Testis (tissue), 3 donors: Measurements from ENCODE around the gene DCDC2. TPM values are rescaled to one million over a fixed set of nuclear protein-coding genes. Genes with fewer than 3 reads are reported as not detected.

Experiments used
- DNase-seq: peaks from one replicate; pipeline ENCODE4 v3.0.0-alpha.2; 2019
- H3K27ac ChIP-seq, 2 donors: fragments of 200-600 bp; sonication (generic); one replicate each; pipeline ENCODE4 v1.5.1; 2019
- H3K27me3 ChIP-seq: fragments of 200-600 bp; sonication (generic); one replicate; pipeline ENCODE4 v1.5.1; 2019
- H3K36me3 ChIP-seq: fragments of 200-600 bp; sonication (generic); one replicate; pipeline ENCODE4 v1.5.1; 2017; ENCODE audit warnings: low read depth; ENCODE audit errors: missing control alignments
- H3K4me1 ChIP-seq: fragments of 200-600 bp; sonication (generic); one replicate; pipeline ENCODE4 v1.5.1; 2019
- H3K4me3 ChIP-seq, 2 donors: fragments of 200-600 bp; sonication (generic); one replicate each; pipeline ENCODE4 v1.5.1; 2017 to 2019
- H3K9me3 ChIP-seq: fragments of 200-600 bp; sonication (generic); one replicate; pipeline ENCODE4 v1.5.1; 2017
- POLR2A ChIP-seq: fragments of 450-650 bp; IDR thresholded peaks from one replicate; pipeline ENCODE4 v1.6.1; 2017; ENCODE audit warnings: antibody characterized with exemption, mild to moderate bottlenecking, moderate library complexity
- WGBS, 2 donors: methylation state at CpG; one replicate each; pipeline ENCODE4 v1.1.5; 2018; 5-methylcytosine and 5-hydroxymethylcytosine counted together
- intact Hi-C: fragments of 100-400 bp; cut with DNase I; formaldehyde crosslinking; loops from one replicate; pipeline ENCODE4 v1.15.1; 2023; ENCODE audit warnings: low total_unique reads
- polyA plus RNA-seq: library from polyadenylated mRNA; stranded (reverse); fragments of 350-450 nt; fragmentation: Illumina TruSeq; extraction: RNeasy Lipid Tissue Mini Kit (QIAGEN cat#74804); gene quantifications from one replicate; pipeline ENCODE4 v1.2.3, GENCODE V29; 2014; ENCODE audit warnings: low read depth, low replicate concordance; ENCODE audit not compliant: insufficient read depth
- total RNA-seq, 2 donors: library from RNA; depleted of rRNA; stranded (reverse); fragments of >200 nt; gene quantifications; one replicate each; pipeline ENCODE4 v1.2.3, GENCODE V29; 2016
- TF ChIP-seq, protein P1 (sequence below), 3 experiments: fragments of 450-650 bp in 2 of 3; fragments of 200-600 bp in 1 of 3; sonication (generic) in 1 of 3; IDR thresholded peaks; one replicate each; pipeline ENCODE4 v1.5.1; 2016 to 2019; ENCODE audit warnings: antibody characterized with exemption in 3 of 3, mild to moderate bottlenecking in 2 of 3, moderate library complexity in 1 of 3

The DCDC2 gene
- total and polyA plus RNA-seq, 3 donors from 2014 or later, result 2.4 to 11.1 (median 3.0) TPM

DNA sequence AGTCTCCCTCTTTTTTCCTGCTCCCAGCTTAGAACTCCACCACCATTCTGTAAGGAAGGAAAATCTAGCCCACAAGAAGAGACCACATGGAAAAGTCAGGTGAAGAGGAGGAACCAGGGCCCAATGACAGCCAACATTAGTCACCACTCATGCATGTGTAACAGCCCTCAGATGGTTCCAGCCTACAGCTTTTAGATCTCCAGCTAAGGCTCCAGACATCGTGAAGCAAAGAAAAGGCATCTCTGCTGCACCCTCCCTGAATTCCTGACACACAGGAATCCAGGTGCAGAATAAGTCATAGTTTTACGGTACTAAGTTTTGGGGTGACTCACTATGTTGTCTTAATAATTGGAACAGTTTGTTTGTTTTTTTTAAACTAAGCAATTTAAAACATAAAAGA, 25.5 kb downstream of the DCDC2 start:
- no peaks in the 10 kb centered on the region for H3K9me3 ChIP-seq
- no peak overlapping the region for H3K4me3 ChIP-seq
- H3K36me3 ChIP-seq, result no peaks in the 10 kb centered on the region
- TF ChIP-seq POLR2A, result no peak
- TF ChIP-seq, protein P1, sequence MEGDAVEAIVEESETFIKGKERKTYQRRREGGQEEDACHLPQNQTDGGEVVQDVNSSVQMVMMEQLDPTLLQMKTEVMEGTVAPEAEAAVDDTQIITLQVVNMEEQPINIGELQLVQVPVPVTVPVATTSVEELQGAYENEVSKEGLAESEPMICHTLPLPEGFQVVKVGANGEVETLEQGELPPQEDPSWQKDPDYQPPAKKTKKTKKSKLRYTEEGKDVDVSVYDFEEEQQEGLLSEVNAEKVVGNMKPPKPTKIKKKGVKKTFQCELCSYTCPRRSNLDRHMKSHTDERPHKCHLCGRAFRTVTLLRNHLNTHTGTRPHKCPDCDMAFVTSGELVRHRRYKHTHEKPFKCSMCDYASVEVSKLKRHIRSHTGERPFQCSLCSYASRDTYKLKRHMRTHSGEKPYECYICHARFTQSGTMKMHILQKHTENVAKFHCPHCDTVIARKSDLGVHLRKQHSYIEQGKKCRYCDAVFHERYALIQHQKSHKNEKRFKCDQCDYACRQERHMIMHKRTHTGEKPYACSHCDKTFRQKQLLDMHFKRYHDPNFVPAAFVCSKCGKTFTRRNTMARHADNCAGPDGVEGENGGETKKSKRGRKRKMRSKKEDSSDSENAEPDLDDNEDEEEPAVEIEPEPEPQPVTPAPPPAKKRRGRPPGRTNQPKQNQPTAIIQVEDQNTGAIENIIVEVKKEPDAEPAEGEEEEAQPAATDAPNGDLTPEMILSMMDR (IDR thresholded peaks at IDR 0.05), result no peak
- no peak for DNase-seq
- H3K27ac ChIP-seq, result no peak overlapping the region
- whole genome bisulfite sequencing, 2 donors, result 73 to 76% methylated on average over 2 of the region's 2 CpGs
- H3K4me1 ChIP-seq, result no peaks in the 10 kb centered on the region
- intact Hi-C loops, result no loop called here
- H3K27me3 ChIP-seq, result no peaks in the 10 kb centered on the region

DNA sequence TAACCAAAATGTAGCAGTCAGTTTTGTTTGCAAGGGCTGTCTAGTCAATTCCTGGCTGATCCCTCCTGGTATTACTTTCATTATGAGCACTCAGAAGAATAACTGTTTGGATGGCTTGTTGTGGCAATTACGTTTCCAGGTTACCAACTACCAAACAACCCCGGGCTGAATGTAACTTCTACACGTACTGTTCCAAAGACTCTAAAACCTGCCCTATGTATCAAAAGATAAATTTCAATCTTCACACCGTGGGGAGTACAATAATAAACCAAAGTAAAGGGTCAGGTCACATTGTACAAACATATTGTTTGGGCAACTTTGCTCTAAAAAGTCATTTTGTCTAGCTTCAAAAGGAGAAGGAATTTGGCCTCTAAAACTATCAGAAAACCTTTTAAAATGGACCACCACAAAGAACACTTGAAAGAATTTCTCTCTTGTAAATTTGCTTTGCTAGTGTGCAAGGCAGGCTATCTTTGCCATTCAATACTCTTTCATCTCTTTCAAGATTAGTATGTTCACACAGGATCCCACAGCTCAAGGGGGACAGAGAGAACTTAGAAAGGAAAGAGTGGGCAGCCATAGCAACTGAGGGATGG, 27.6 kb downstream of the DCDC2 start:
- Histone ChIP-seq H3K4me1 (no peaks in the 10 kb centered on the region), H3K36me3 (no peaks in the 10 kb centered on the region), H3K4me3 (no peak overlapping the region), H3K27ac (no peak overlapping the region), H3K27me3 (no peaks in the 10 kb centered on the region), H3K9me3 (no peaks in the 10 kb centered on the region)
- 63 to 71% methylated on average over 4 of the region's 4 CpGs for WGBS, 2 donors
- no peak for DNase-seq
- TF ChIP-seq POLR2A, result no peak
- TF ChIP-seq, protein P1 (IDR thresholded peaks at IDR 0.05), result no peak
- intact Hi-C loops, result no loop called here

DNA sequence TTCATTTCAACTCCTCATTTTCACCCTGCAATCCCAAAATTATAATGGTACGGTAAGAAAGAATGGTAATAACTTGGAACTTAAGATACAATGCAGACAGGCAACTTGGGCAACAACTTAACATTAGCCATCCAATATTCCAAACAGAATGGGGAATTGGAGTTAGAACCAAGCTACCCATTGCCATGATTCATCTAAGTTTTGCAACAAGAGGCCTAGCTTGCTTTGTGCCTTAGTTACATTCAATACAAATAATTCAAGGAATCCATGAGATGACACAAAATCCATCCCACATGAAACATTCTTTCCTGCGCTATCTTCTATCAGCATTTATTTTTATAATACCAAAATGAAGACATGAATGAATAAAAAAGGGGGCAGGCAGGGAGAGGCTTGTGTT, 28.4 kb downstream of the DCDC2 start:
- intact Hi-C loops, result no loop called here
- 66 to 92% methylated on average over 2 of the region's 2 CpGs for WGBS, 2 donors
- no peak for DNase-seq
- Histone ChIP-seq H3K27me3 (no peaks in the 10 kb centered on the region), H3K36me3 (no peaks in the 10 kb centered on the region), H3K4me3 (no peak overlapping the region), H3K9me3 (no peaks in the 10 kb centered on the region), H3K4me1 (no peaks in the 10 kb centered on the region), H3K27ac (no peak overlapping the region)
- no peak for TF ChIP-seq POLR2A
- TF ChIP-seq, protein P1 (IDR thresholded peaks at IDR 0.05), result no peak

DNA sequence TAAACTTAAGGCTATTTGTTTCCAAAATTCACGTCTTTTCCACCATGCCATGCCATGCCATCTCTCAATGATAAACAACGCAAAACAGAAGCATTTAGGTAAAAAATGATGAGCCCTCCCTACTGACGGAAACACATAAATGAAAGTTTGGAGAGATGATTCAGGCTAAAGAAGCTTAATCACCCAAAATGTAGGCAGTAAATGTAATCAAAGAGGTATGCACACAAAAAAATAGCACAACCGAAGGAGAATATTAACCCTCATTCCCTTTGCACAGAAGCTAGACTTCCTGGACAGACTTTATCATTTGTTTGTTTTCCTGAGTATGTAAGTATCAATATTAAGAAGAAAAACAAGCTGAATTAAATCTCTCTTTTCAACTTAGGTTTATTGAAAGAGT, 28.8 kb downstream of the DCDC2 start:
- Histone ChIP-seq H3K36me3 (no peaks in the 10 kb centered on the region), H3K27me3 (no peaks in the 10 kb centered on the region), H3K4me1 (no peaks in the 10 kb centered on the region), H3K9me3 (no peaks in the 10 kb centered on the region), H3K27ac (no peak overlapping the region), H3K4me3 (no peak overlapping the region)
- TF ChIP-seq, protein P1 (IDR thresholded peaks at IDR 0.05), result no peak
- TF ChIP-seq POLR2A, result no peak
- intact Hi-C loops, result no loop called here
- 85 to 89% methylated on average over 4 of the region's 4 CpGs for WGBS, 2 donors
- no peak for DNase-seq

DNA sequence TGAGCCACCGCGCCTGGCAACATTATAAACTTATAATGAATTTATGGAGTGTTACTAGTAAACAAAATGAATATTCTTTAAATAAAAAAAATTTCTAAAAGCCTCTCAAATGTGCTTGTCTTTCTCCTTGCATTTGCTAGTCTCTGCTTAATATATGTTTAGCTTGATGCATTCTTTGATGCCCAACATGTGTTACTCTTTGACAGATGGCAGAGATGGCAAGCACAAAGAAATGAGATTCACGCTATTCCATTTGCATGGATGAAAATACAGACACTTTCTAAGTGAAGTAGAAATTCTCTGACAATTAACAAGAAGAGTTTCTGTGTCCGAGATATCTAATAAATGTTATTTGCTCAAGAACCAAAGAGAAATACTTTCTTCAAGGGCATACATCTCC, 30.1 kb downstream of the DCDC2 start:
- DNase-seq, result no peak

More for the DNA sequence above, 30.1 kb downstream of the DCDC2 start:
- Histone ChIP-seq H3K36me3 (no peaks in the 10 kb centered on the region), H3K4me1 (no peaks in the 10 kb centered on the region), H3K27me3 (no peaks in the 10 kb centered on the region), H3K9me3 (no peaks in the 10 kb centered on the region), H3K4me3 (no peak overlapping the region), H3K27ac (no peak overlapping the region)
- 90 to 92% methylated on average over 4 of the region's 4 CpGs for WGBS, 2 donors
- intact Hi-C loops, result no loop called here
- TF ChIP-seq, protein P1 (IDR thresholded peaks at IDR 0.05), result no peak
- no peak for TF ChIP-seq POLR2A
